ENCODE data around the gene MAMLD1.
A peak's percentile ranks its signal among the peaks of the same experiment; 100 is the strongest.

MAMLD1 gene

DNA sequence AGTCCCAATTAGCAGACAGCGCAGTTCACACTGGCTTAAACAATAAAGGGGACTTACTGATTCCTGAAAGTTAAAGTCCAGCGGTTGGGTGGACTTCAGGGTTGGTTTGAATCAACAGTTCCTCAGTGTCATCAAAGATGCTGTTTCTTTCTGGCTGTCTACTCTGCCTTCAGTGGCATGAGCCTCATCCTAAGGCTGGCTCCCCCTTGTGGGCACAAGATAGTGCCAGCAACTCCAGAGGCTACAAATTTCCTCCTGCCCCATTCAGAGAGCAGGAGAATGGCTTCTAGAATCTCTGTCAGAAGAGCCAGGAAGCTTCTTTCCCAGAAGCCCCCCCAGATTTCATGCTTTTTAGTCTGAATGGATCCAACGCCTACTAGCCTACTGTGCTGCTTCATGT lies 122.9 kb downstream of the MAMLD1 start:
- H3K36me3 ChIP-seq (ENCODE audit: control insufficient read depth, insufficient read depth, low read length) = no peaks in the 10 kb centered on the region
- peak in 2 of 3 donors; percentile 9 to 26 for DNase-seq
- no peaks in the 10 kb centered on the region for H3K9me3 ChIP-seq (ENCODE audit: control insufficient read depth, low read length)
- no peaks in the 10 kb centered on the region for H3K4me1 ChIP-seq (ENCODE audit: control insufficient read depth, insufficient read depth, low read length, poor library complexity, severe bottlenecking)
- H3K27me3 ChIP-seq (replicated peaks; ENCODE audit: control insufficient read depth, insufficient read depth, low read length, poor library complexity, severe bottlenecking) = no peaks in the 10 kb centered on the region
- no peak overlapping the region for H3K27ac ChIP-seq (ENCODE audit: insufficient read depth, low read length, poor library complexity, severe bottlenecking)
- H3K4me3 ChIP-seq (ENCODE audit: insufficient read depth, low read depth, low read length, poor library complexity, severe bottlenecking) = no peak overlapping the region

DNA sequence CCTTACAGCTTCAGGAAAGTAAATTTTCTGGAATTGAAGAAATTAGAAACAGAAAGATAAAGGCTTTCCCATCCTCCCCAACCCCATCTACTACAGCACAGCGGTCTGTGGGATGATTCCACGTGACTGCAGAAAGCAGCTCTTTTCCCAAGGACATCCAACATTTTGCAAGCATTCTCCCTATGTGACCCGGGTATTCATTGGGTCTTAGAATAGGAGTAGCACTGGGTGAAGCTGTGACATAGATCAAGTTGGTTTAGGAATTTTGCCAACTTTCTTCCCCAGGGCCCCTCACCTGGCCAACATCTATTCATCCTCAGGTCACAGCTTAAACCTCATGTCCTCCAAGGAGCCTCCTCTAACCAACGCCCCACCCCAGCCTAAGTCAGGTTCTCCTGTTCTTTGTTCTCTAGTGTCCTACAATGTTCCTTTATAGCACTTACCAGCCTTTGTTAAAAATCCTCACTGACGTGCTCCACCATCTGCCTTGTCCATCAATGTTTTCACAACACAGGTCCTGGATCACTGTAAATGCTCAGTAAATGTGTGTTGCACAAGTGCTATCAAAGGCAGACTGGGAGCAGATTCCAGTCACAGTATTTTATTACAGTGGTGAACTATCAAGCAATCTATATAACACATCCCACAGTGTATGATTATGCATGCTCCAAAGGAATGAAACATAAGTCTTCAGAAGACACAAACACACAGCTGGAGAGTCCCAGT lies 124.4 kb downstream of the MAMLD1 start:
- H3K4me3 ChIP-seq (ENCODE audit: insufficient read depth, low read depth, low read length, poor library complexity, severe bottlenecking) = no peak overlapping the region
- H3K36me3 ChIP-seq (ENCODE audit: control insufficient read depth, insufficient read depth, low read length) = no peaks in the 10 kb centered on the region
- no peaks in the 10 kb centered on the region for H3K4me1 ChIP-seq (ENCODE audit: control insufficient read depth, insufficient read depth, low read length, poor library complexity, severe bottlenecking)

DNA sequence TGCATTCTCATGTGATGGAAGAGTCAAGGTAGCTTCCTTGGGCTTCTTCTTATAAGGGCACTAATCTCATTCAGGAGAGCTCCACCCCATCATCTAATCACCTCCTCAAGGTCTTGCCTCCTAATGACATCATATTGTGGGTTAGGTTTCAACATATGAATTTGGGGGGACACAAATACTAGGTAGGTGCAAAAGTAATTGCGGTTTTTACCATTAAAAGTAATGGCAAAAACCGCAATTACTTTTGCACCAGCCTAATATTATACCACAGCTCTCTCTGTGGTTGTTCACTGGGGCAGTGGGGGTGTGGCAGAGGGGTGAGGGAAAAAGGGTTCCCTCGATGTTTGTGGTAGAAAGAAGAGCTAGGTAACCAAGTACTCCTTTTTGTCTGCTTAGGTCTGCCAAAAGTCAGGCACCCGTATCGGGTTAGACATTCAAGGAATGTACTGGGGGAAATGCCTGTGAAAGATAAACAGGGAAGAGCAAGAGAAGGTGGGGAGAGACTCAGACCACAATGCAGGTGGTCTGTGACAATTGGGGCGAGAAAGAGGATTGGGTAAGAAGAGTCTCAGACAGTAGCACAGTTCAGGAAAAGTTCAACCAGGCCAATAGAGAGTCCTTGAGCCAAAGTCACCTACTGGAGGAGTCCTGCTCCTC lies 126.4 kb downstream of the MAMLD1 start:
- no peak for DNase-seq
- Histone ChIP-seq H3K9me3 (ENCODE audit: control insufficient read depth, low read length) (no peaks in the 10 kb centered on the region), H3K4me3 (ENCODE audit: insufficient read depth, low read depth, low read length, poor library complexity, severe bottlenecking) (no peak overlapping the region), H3K36me3 (ENCODE audit: control insufficient read depth, insufficient read depth, low read length) (no peaks in the 10 kb centered on the region), H3K4me1 (ENCODE audit: control insufficient read depth, insufficient read depth, low read length, poor library complexity, severe bottlenecking) (no peaks in the 10 kb centered on the region), H3K27me3 (replicated peaks; ENCODE audit: control insufficient read depth, insufficient read depth, low read length, poor library complexity, severe bottlenecking) (no peaks in the 10 kb centered on the region), H3K27ac (ENCODE audit: insufficient read depth, low read length, poor library complexity, severe bottlenecking) (no peak overlapping the region)

More for the DNA sequence above, 124.4 kb downstream of the MAMLD1 start:
- DNase-seq = no peak
- H3K27me3 ChIP-seq (replicated peaks; ENCODE audit: control insufficient read depth, insufficient read depth, low read length, poor library complexity, severe bottlenecking) = no peaks in the 10 kb centered on the region
- no peak overlapping the region for H3K27ac ChIP-seq (ENCODE audit: insufficient read depth, low read length, poor library complexity, severe bottlenecking)
- no peaks in the 10 kb centered on the region for H3K9me3 ChIP-seq (ENCODE audit: control insufficient read depth, low read length)

DNA sequence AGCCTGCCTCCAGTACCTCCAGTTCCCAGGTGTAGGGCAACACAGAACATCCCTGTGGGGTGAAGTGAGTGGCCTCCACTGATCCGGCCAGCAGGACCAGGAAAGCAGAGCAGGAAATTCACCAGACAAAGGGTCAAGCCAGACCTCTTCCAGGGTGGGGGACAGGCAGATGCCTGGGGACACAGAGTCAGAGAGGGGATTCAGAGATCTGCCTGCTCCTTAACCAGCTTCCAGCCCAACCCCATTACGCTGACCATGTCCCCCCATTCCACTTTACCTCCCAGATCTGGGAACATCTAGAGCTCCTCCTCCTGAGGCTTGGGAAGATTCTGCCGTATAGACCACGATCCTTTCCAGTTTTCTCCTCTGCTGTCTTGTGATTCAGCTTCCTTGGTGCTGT lies 132.4 kb downstream of the MAMLD1 start:
- Histone ChIP-seq H3K9me3 (ENCODE audit: control insufficient read depth, low read length) (no peaks in the 10 kb centered on the region), H3K36me3 (ENCODE audit: control insufficient read depth, insufficient read depth, low read length) (no peaks in the 10 kb centered on the region), H3K4me3 (ENCODE audit: insufficient read depth, low read depth, low read length, poor library complexity, severe bottlenecking) (no peak overlapping the region), H3K4me1 (ENCODE audit: control insufficient read depth, insufficient read depth, low read length, poor library complexity, severe bottlenecking) (no peaks in the 10 kb centered on the region), H3K27me3 (replicated peaks; ENCODE audit: control insufficient read depth, insufficient read depth, low read length, poor library complexity, severe bottlenecking) (no peaks in the 10 kb centered on the region), H3K27ac (ENCODE audit: insufficient read depth, low read length, poor library complexity, severe bottlenecking) (no peak overlapping the region)
- no peak for DNase-seq

DNA sequence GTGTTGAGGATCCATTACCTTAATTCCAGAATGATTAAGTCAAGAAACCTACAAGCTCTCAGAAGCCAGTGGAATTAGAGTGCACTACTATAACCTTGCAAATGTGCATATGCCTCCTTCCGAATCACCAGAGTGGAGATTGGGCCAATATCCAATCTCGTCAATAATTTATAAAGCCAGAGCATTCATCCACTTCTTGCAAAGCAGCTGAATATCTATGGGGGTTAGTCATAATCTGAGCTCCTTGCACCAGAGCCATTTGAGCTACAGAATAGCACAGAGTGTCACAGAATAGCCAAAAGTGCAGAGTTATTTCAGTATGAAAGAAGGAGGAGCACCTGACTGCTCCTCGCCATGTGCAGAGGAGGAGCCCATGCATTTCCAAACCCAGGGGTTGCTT lies 136.1 kb downstream of the MAMLD1 start:
- DNase-seq = no peak
- no peaks in the 10 kb centered on the region for H3K4me1 ChIP-seq (ENCODE audit: control insufficient read depth, insufficient read depth, low read length, poor library complexity, severe bottlenecking)
- no peaks in the 10 kb centered on the region for H3K9me3 ChIP-seq (ENCODE audit: control insufficient read depth, low read length)
- no peaks in the 10 kb centered on the region for H3K27me3 ChIP-seq (replicated peaks; ENCODE audit: control insufficient read depth, insufficient read depth, low read length, poor library complexity, severe bottlenecking)
- no peaks in the 10 kb centered on the region for H3K36me3 ChIP-seq (ENCODE audit: control insufficient read depth, insufficient read depth, low read length)
- no peak overlapping the region for H3K27ac ChIP-seq (ENCODE audit: insufficient read depth, low read length, poor library complexity, severe bottlenecking)
- H3K4me3 ChIP-seq (ENCODE audit: insufficient read depth, low read depth, low read length, poor library complexity, severe bottlenecking) = no peak overlapping the region

DNA sequence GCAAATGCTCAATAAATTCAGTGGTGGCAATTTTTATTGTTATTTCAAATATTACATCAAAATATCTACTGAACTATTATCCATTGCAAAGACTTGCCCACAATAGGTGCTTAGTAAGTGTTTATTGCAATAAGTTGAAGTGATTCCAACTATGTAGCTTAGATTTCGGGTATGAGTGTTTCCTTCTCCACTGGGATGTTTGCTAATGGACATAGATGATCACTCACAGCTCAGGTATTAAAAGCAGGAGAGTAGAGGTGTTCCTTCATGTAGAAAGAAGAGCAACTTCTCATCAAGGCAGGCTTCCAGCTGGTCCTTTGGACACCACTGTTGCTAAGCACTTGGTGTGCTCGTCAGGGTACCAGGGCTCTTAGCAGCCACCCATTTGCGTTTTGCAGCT lies 139.0 kb downstream of the MAMLD1 start:
- no peaks in the 10 kb centered on the region for H3K36me3 ChIP-seq (ENCODE audit: control insufficient read depth, insufficient read depth, low read length)
- DNase-seq = no peak
- H3K27me3 ChIP-seq (replicated peaks; ENCODE audit: control insufficient read depth, insufficient read depth, low read length, poor library complexity, severe bottlenecking) = no peaks in the 10 kb centered on the region
- H3K4me3 ChIP-seq (ENCODE audit: insufficient read depth, low read depth, low read length, poor library complexity, severe bottlenecking) = no peak overlapping the region
- H3K4me1 ChIP-seq (ENCODE audit: control insufficient read depth, insufficient read depth, low read length, poor library complexity, severe bottlenecking) = no peaks in the 10 kb centered on the region
- no peaks in the 10 kb centered on the region for H3K9me3 ChIP-seq (ENCODE audit: control insufficient read depth, low read length)
- H3K27ac ChIP-seq (ENCODE audit: insufficient read depth, low read length, poor library complexity, severe bottlenecking) = no peak overlapping the region

DNA sequence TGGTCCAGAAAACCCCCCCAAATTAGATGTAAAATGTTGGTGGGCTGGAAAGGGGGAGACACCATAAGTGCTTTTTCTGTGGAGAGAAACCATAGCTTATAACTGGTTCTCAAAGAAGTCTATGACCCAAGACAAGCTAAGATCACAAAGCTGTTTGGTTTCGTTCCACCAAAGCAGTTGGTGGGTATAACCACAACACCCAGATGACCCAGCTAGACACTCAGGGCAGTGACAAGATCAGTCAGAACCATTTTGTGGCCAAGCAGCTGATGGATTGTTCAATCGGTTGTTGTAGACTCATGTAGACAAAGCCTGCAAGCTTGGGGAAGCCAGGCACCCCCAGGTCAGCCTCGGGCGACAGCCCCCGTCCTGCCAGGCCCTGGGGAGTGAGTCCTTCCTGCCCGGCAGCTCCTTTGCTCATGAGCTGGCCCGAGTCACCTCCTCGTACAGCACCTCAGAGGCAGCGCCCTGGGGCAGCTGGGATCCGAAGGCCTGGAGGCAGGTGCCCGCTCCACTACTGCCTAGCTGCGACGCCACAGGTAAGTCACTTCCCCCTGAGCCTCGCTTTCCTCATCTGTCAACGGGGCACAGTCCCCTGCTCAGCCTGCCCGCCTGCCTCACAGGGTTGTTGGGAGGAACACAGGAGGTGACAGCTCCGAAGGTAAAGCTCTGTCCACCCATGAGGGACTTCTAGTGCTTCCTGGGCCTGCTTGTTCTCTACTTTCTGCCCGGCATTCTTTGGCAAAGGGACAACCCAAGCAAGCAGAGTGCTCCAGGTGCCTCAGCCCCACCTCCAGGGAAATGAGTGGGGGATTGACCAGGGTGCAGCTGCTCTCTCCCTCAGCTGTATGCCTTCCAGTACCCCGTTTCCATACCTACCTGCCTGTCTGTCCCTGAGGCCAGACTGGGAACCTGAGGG lies 140.1 kb downstream of the MAMLD1 start:
- Histone ChIP-seq H3K27me3 (replicated peaks; ENCODE audit: control insufficient read depth, insufficient read depth, low read length, poor library complexity, severe bottlenecking) (no peaks in the 10 kb centered on the region), H3K36me3 (ENCODE audit: control insufficient read depth, insufficient read depth, low read length) (no peaks in the 10 kb centered on the region), H3K4me1 (ENCODE audit: control insufficient read depth, insufficient read depth, low read length, poor library complexity, severe bottlenecking) (no peaks in the 10 kb centered on the region), H3K27ac (ENCODE audit: insufficient read depth, low read length, poor library complexity, severe bottlenecking) (no peak overlapping the region), H3K9me3 (ENCODE audit: control insufficient read depth, low read length) (no peaks in the 10 kb centered on the region), H3K4me3 (ENCODE audit: insufficient read depth, low read depth, low read length, poor library complexity, severe bottlenecking) (no peak overlapping the region)
- no peak for DNase-seq

DNA sequence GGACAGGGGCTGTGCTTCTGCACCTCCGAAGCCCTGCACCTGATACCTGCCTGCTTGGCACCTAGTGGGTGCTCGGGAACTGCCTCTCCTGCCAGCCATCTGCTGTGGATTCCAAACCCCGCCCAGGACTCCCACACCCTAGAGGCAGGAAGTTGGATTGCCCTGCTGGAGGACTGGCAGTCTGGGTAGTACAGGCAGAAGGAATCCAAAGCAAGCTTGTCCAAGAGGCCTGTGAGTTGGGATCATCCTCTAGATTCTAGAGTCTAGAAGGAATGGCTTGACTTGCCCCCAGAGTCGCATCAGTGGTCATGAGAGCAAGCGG lies 140.7 kb downstream of the MAMLD1 start:
- Histone ChIP-seq H3K27me3 (replicated peaks; ENCODE audit: control insufficient read depth, insufficient read depth, low read length, poor library complexity, severe bottlenecking) (no peaks in the 10 kb centered on the region), H3K36me3 (ENCODE audit: control insufficient read depth, insufficient read depth, low read length) (no peaks in the 10 kb centered on the region), H3K27ac (ENCODE audit: insufficient read depth, low read length, poor library complexity, severe bottlenecking) (no peak overlapping the region), H3K4me3 (ENCODE audit: insufficient read depth, low read depth, low read length, poor library complexity, severe bottlenecking) (no peak overlapping the region), H3K4me1 (ENCODE audit: control insufficient read depth, insufficient read depth, low read length, poor library complexity, severe bottlenecking) (no peaks in the 10 kb centered on the region), H3K9me3 (ENCODE audit: control insufficient read depth, low read length) (no peaks in the 10 kb centered on the region)
- DNase-seq = no peak

DNA sequence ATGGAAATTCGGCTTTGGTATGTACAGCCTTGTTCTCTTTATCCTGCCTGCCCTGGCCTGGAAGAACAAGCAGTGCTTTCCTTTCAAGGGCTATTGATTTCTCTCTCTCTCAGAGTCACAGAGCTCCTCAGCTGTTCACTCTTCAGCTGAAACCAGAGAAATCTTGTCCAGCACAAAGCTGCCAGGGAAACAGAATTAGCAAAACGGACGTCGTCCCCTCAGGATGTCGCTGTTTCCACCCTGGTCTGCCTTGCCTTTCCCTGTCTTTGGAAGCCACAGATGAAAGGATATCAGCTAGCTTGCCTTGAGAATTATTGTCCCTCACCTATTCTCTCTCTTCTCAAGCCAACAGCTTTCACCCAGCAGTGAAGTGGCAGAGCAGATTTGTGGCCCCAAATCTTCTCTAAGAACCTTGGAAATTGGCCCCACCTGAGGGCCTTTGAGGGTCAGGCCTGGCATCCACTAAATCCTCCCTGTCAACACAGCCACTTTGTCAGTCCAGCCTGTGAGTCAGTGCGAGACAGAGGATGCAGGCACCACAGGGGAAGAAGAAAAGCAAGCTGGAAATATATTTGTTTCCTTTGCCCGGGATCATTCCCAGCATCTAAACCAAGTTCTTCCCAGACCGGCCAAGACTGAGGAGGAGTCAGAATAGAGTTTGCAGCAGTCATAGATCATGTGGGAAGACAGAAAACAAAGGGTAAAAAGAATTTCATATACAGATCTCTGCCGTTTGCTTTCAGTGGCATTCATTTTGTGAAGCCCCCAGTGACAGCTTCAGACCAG lies 141.5 kb downstream of the MAMLD1 start:
- DNase-seq = no peak
- no peak overlapping the region for H3K4me3 ChIP-seq (ENCODE audit: insufficient read depth, low read depth, low read length, poor library complexity, severe bottlenecking)
- H3K27me3 ChIP-seq (replicated peaks; ENCODE audit: control insufficient read depth, insufficient read depth, low read length, poor library complexity, severe bottlenecking) = no peaks in the 10 kb centered on the region
- H3K4me1 ChIP-seq (ENCODE audit: control insufficient read depth, insufficient read depth, low read length, poor library complexity, severe bottlenecking) = no peaks in the 10 kb centered on the region
- no peaks in the 10 kb centered on the region for H3K9me3 ChIP-seq (ENCODE audit: control insufficient read depth, low read length)
- H3K36me3 ChIP-seq (ENCODE audit: control insufficient read depth, insufficient read depth, low read length) = no peaks in the 10 kb centered on the region
- no peak overlapping the region for H3K27ac ChIP-seq (ENCODE audit: insufficient read depth, low read length, poor library complexity, severe bottlenecking)
